HepG2 (cell line): Measurements from ENCODE around the gene NUAK1. TPM values are rescaled to one million over a fixed set of nuclear protein-coding genes. Genes with fewer than 3 reads are reported as not detected.

Source experiments
- ATAC-seq: fragments of 200-7000 bp; cut with Tn5 transposase; 3 replicates; pipeline ENCODE4 v1.9.1; 2020; ENCODE audit warnings: mild to moderate bottlenecking, moderate library complexity
- BruUV-seq: library from RNA; stranded (reverse); fragments of 400-500 nt; replicated peaks from 2 replicates; lab custom pipeline; 2021; lab: Mats Ljungman, UMichigan
- CTCF ChIA-PET: fragments of 300-600 bp; formaldehyde crosslinking; extraction: SDS; loops from one replicate; lab custom pipeline; 2021; ENCODE audit warnings: low total read pairs, inconsistent platforms, low intra/inter-chr PET ratio; lab: Yijun Ruan, JAX
- POLR2A ChIA-PET: fragments of 350-600 bp; sonication (Branson Sonifier 250); formaldehyde crosslinking; loops from one replicate; lab custom pipeline; 2020; ENCODE audit warnings: antibody characterized with exemption, inconsistent platforms; lab: Yijun Ruan, JAX
- DNase-seq: peaks from one replicate; pipeline ENCODE4 v3.0.0-alpha.2; 2015; ENCODE audit warnings: low spot score
- FAIRE-seq: peaks from 3 replicates; lab custom pipeline; 2011; peaks lifted over from hg19 to GRCh38; lab: Jason Lieb, UNC
- H2AFZ ChIP-seq: one replicate; pipeline ENCODE4 v1.6.1; 2011; ENCODE audit warnings: low read length, inconsistent platforms
- H3K27ac ChIP-seq: fragments of 300-600 bp; 3 replicates; pipeline ENCODE4 v1.8.0; 2011; ENCODE audit warnings: mixed run types, mild to moderate bottlenecking, mixed read lengths, low read length, inconsistent platforms; ENCODE audit not compliant: insufficient read depth; ENCODE audit errors: extremely low read length
- H3K27me3 ChIP-seq, 2 experiments: fragments of 200-600 bp in 1 of 2; 2 replicates in 1 of 2; 3 replicates in 1 of 2; pipeline versions ENCODE4 v1.6.0 to v1.8.0; 2011; ENCODE audit warnings: low read length in 2 of 2, mild to moderate bottlenecking in 2 of 2, moderate library complexity in 2 of 2, inconsistent platforms in 1 of 2; ENCODE audit not compliant: insufficient read depth in 2 of 2, control insufficient read depth in 1 of 2
- H3K36me3 ChIP-seq, 2 experiments: fragments of 200-600 bp in 1 of 2; replicated peaks in 1 of 2; 2 replicates in 1 of 2; 3 replicates in 1 of 2; pipeline versions ENCODE4 v1.5.1 to v1.8.0; 2011; ENCODE audit warnings: low read length in 2 of 2, inconsistent platforms in 1 of 2; ENCODE audit not compliant: insufficient read depth in 2 of 2, control insufficient read depth in 1 of 2
- H3K4me1 ChIP-seq: 2 replicates; pipeline ENCODE4 v1.5.1; 2012; ENCODE audit warnings: low read length, inconsistent platforms; ENCODE audit not compliant: insufficient read depth
- H3K4me2 ChIP-seq: 2 replicates; pipeline ENCODE4 v1.6.0; 2011; ENCODE audit warnings: low read depth, low read length, inconsistent platforms
- H3K4me3 ChIP-seq, 3 experiments: fragments of 200-600 bp in 1 of 3; sonication (generic), shearing (Covaris generic) in 1 of 3; replicated peaks in 1 of 3; 2 replicates each; pipeline ENCODE4 v1.5.1; 2011 to 2016; ENCODE audit warnings: low read length in 3 of 3, inconsistent platforms in 2 of 3, low read depth in 2 of 3, mild to moderate bottlenecking in 2 of 3, control low read depth in 1 of 3, mixed read lengths in 1 of 3; ENCODE audit not compliant: insufficient read depth in 1 of 3
- H3K79me2 ChIP-seq: one replicate; pipeline ENCODE4 v1.6.1; 2011; ENCODE audit warnings: low read length, inconsistent platforms; ENCODE audit not compliant: insufficient read depth
- H3K9ac ChIP-seq: 2 replicates; pipeline ENCODE4 v1.6.0; 2011; ENCODE audit warnings: mild to moderate bottlenecking, low read depth, low read length, inconsistent platforms; ENCODE audit not compliant: insufficient read depth
- H3K9me3 ChIP-seq: 2 replicates; pipeline ENCODE4 v1.5.1; 2012; ENCODE audit warnings: mild to moderate bottlenecking, low read length
- H4K20me1 ChIP-seq: 2 replicates; pipeline ENCODE4 v1.6.0; 2011; ENCODE audit warnings: inconsistent platforms, mild to moderate bottlenecking, low read length, moderate library complexity; ENCODE audit not compliant: insufficient read depth
- FOSL1 ChIP-seq: sonication (generic); formaldehyde crosslinking; IDR thresholded peaks from 2 replicates; pipeline ENCODE4 v1.9.0; 2021; ENCODE audit warnings: missing genetic modification reagents, borderline replicate concordance
- HNRNPK ChIP-seq: fragments of 200-400 bp; formaldehyde crosslinking; IDR thresholded peaks from 2 replicates; pipeline ENCODE4 v1.6.1; 2018; ENCODE audit warnings: low read length, low read depth, moderate library complexity, mild to moderate bottlenecking; ENCODE audit not compliant: poor library complexity, severe bottlenecking
- MAFG ChIP-seq: sonication (generic); formaldehyde crosslinking; IDR thresholded peaks from 2 replicates; pipeline ENCODE4 v1.5.1; 2020; ENCODE audit warnings: mild to moderate bottlenecking, missing genetic modification reagents
- ZBTB20 ChIP-seq: sonication (generic); formaldehyde crosslinking; IDR thresholded peaks from 2 replicates; pipeline ENCODE4 v1.8.1; 2023; ENCODE audit warnings: missing genetic modification reagents, low read depth, mild to moderate bottlenecking, borderline replicate concordance
- ZBTB42 ChIP-seq: sonication (generic); formaldehyde crosslinking; IDR thresholded peaks from 2 replicates; pipeline ENCODE4 v1.5.0; 2020; ENCODE audit warnings: mild to moderate bottlenecking, missing genetic modification reagents
- ZNF263 ChIP-seq: sonication (generic); formaldehyde crosslinking; IDR thresholded peaks from 2 replicates; pipeline ENCODE4 v1.4.0; 2020; ENCODE audit warnings: missing genetic modification reagents
- ZSCAN22 ChIP-seq: sonication (generic); formaldehyde crosslinking; IDR thresholded peaks from 2 replicates; pipeline ENCODE4 v1.4.0; 2020; ENCODE audit warnings: mild to moderate bottlenecking, missing genetic modification reagents
- WGBS: methylation state at CpG from one replicate; pipeline ENCODE4 v1.1.6; 2017; ENCODE audit warnings: low lambda C conversion rate; 5-methylcytosine and 5-hydroxymethylcytosine counted together
- in situ Hi-C: cut with HindIII; loops from 2 replicates; pipeline ENCODE4 v1.10.0; 2017; ENCODE audit warnings: low pct_unique_long_range_greater_than_20kb; ENCODE audit not compliant: extremely low pct_ligation_motif_present
- intact Hi-C: fragments of 100-400 bp; cut with micrococcal nuclease; formaldehyde crosslinking; loops from one replicate; pipeline ENCODE4 v1.10.0; 2022; ENCODE audit not compliant: unreplicated experiment
- polyA plus RNA-seq, 8 experiments: library from polyadenylated mRNA; depleted of rRNA in 3 of 8; stranded (reverse) in 7 of 8; unstranded in 1 of 8; fragments of >200 nt; fragmentation: Illumina TruSeq in 4 of 8; extraction: Trizol in 4 of 8; gene quantifications; 2 replicates each; pipeline versions ENCODE4 v1.2.1 to v1.2.3, GENCODE V29; 2011 to 2016; ENCODE audit warnings: low read depth in 4 of 8, missing spikeins in 1 of 8, mixed read lengths in 1 of 8; ENCODE audit not compliant: insufficient read depth in 1 of 8
- total RNA-seq, 5 experiments: library from RNA; depleted of rRNA; stranded (reverse); fragments of >200 nt; fragmentation: Illumina TruSeq; extraction: Trizol; gene quantifications; 2 replicates each; pipeline ENCODE4 v1.2.3, GENCODE V29; 2016; ENCODE audit warnings: low read depth in 1 of 5
- TF ChIP-seq, protein P1 (sequence below): sonication (generic); formaldehyde crosslinking; IDR thresholded peaks from 2 replicates; pipeline ENCODE4 v1.4.0; 2020; ENCODE audit warnings: mild to moderate bottlenecking, low read depth, missing genetic modification reagents
- TF ChIP-seq, protein P2 (sequence below): sonication (generic); formaldehyde crosslinking; IDR thresholded peaks from 2 replicates; pipeline ENCODE4 v1.4.0; 2020; ENCODE audit warnings: mild to moderate bottlenecking, missing genetic modification reagents
- TF ChIP-seq, protein P3 (sequence below): sonication (generic); formaldehyde crosslinking; IDR thresholded peaks from 2 replicates; pipeline ENCODE4 v1.4.0; 2020; ENCODE audit warnings: low read depth, mild to moderate bottlenecking, missing genetic modification reagents
- TF ChIP-seq, protein P4 (sequence below): sonication (generic); formaldehyde crosslinking; IDR thresholded peaks from 2 replicates; pipeline ENCODE4 v1.4.0; 2020; ENCODE audit warnings: mild to moderate bottlenecking, missing genetic modification reagents, borderline replicate concordance

Gene NUAK1
- total and polyA plus RNA-seq, 2 of the 13 experiments (the other 11 are each of a cell fraction or from before 2014, with no cell fraction given) = 1.7 to 1.9 TPM

DNA sequence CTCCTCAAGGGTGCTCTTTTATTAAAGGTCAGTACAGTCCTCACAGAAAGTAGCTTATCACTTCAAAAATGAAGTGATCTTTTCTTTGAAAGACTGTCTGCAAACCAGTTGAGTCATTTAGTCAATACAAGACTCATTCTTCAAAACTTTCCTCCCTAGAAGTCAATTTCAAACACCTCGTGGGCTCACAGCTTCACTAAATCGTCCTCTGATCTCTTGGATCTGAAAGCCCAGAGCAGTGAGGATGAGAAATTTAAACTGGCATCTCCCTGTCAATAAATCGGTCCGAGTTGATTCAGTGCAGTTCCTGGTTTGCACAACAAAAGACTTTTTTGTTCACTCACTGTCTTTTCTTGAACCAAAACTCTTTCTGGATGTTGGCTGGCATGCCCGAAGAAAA, 44.5 kb downstream of the NUAK1 start:
- intact Hi-C loops = no loop called here
- no peaks in the 10 kb centered on the region for H3K79me2 ChIP-seq
- peak; percentile 71 for DNase-seq
- no TSS peak for BruUV-seq
- no peak for ATAC-seq
- H3K4me1 ChIP-seq = peaks cover 63% of the 10 kb centered on the region
- peak overlapping the region; percentile 10; the same call in 1 of the 2 replicates for H3K4me2 ChIP-seq
- H3K27me3 ChIP-seq = no peaks in the 10 kb centered on the region
- POLR2A ChIA-PET = interaction anchor here (0.7 kb wide), 1 partner anchor 45 kb away, joined by 3 read pairs; no protein-coding TSS in a partner anchor
- no peaks in the 10 kb centered on the region for H4K20me1 ChIP-seq
- H3K9ac ChIP-seq = no peak overlapping the region
- H3K27ac ChIP-seq = no peak overlapping the region
- H3K36me3 ChIP-seq = no peaks in the 10 kb centered on the region
- H2AFZ ChIP-seq = no peak overlapping the region
- 10% methylated on average over 5 of the region's 5 CpGs for WGBS
- CTCF ChIA-PET = no interaction called here
- no peak overlapping the region for H3K4me3 ChIP-seq
- in situ Hi-C loops = loop anchor here (10.0 kb wide), 1 partner anchor 190 kb away; no protein-coding TSS in a partner anchor
- H3K9me3 ChIP-seq = no peaks in the 10 kb centered on the region
- no peak for FAIRE-seq
- TF ChIP-seq, protein P1, sequence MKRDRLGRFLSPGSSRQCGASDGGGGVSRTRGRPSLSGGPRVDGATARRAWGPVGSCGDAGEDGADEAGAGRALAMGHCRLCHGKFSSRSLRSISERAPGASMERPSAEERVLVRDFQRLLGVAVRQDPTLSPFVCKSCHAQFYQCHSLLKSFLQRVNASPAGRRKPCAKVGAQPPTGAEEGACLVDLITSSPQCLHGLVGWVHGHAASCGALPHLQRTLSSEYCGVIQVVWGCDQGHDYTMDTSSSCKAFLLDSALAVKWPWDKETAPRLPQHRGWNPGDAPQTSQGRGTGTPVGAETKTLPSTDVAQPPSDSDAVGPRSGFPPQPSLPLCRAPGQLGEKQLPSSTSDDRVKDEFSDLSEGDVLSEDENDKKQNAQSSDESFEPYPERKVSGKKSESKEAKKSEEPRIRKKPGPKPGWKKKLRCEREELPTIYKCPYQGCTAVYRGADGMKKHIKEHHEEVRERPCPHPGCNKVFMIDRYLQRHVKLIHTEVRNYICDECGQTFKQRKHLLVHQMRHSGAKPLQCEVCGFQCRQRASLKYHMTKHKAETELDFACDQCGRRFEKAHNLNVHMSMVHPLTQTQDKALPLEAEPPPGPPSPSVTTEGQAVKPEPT = no peak
- TF ChIP-seq ZBTB42 (CRISPR knock-in tag) (no peak), ZSCAN22 (no peak), FOSL1 (CRISPR knock-in tag) (peak; percentile 63; the same call in 1 of the 2 replicates), ZNF263 (no peak), HNRNPK (no peak), ZBTB20 (CRISPR knock-in tag) (no peak), MAFG (CRISPR knock-in tag) (no peak)
- TF ChIP-seq, protein P2, sequence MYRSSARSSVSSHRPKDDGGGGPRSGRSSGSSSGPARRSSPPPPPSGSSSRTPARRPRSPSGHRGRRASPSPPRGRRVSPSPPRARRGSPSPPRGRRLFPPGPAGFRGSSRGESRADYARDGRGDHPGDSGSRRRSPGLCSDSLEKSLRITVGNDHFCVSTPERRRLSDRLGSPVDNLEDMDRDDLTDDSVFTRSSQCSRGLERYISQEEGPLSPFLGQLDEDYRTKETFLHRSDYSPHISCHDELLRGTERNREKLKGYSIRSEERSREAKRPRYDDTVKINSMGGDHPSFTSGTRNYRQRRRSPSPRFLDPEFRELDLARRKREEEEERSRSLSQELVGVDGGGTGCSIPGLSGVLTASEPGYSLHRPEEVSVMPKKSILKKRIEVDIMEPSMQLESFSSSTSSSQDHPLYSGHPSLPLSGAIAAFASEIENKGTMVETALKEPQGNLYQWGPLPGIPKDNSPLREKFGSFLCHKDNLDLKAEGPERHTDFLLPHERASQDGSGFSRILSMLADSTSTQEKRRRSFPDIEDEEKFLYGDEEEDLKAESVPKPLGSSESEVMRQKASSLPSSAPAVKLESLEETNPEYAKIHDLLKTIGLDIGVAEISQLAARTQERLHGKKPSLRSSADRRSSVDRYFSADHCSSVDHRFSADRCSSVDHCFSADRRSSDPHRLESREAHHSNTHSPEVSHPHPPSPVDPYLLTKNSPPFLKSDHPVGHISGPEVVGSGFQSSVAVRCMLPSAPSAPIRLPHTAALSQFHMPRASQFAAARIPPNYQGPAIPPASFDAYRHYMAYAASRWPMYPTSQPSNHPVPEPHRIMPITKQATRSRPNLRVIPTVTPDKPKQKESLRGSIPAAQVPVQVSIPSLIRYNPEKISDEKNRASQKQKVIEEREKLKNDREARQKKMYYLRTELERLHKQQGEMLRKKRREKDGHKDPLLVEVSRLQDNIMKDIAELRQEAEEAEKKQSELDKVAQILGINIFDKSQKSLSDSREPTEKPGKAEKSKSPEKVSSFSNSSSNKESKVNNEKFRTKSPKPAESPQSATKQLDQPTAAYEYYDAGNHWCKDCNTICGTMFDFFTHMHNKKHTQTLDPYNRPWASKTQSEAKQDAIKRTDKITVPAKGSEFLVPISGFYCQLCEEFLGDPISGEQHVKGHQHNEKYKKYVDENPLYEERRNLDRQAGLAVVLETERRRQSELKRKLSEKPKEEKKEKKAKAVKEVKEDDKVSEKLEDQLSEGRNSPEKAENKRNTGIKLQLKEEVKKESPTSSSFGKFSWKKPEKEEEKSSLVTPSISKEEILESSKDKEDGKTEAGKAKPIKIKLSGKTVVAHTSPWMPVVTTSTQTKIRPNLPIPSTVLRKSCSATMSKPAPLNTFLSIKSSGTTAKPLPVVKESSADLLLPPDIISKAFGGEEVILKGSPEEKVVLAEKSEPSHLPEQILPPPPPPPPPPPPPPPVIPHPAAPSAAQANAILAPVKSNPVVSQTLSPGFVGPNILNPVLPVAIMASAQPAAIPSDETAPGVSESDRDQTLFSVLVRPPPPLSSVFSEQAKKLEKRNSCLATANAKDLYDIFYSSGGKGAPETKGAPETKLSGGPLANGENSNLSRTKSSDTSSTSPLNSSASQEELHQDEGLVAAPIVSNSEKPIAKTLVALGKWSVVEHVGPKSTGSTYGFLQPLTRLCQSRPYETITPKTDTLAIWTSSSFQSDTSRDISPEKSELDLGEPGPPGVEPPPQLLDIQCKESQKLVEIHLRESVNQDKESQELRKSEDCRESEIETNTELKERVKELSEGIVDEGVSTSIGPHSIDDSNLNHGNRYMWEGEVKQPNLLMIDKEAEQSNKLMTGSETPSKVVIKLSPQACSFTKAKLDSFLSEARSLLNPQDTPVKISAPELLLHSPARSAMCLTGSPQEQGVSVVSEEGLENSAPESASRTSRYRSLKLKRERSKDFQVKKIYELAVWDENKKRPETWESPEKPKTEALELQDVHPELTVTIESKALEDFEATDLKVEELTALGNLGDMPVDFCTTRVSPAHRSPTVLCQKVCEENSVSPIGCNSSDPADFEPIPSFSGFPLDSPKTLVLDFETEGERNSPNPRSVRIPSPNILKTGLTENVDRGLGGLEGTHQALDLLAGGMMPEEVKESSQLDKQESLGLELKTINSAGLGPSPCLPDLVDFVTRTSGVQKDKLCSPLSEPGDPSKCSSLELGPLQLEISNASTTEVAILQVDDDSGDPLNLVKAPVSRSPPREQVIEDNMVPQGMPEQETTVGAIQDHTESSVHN (CRISPR knock-in tag) = no peak
- TF ChIP-seq, protein P3, sequence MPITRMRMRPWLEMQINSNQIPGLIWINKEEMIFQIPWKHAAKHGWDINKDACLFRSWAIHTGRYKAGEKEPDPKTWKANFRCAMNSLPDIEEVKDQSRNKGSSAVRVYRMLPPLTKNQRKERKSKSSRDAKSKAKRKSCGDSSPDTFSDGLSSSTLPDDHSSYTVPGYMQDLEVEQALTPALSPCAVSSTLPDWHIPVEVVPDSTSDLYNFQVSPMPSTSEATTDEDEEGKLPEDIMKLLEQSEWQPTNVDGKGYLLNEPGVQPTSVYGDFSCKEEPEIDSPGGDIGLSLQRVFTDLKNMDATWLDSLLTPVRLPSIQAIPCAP (CRISPR knock-in tag) = no peak
- TF ChIP-seq, protein P4, sequence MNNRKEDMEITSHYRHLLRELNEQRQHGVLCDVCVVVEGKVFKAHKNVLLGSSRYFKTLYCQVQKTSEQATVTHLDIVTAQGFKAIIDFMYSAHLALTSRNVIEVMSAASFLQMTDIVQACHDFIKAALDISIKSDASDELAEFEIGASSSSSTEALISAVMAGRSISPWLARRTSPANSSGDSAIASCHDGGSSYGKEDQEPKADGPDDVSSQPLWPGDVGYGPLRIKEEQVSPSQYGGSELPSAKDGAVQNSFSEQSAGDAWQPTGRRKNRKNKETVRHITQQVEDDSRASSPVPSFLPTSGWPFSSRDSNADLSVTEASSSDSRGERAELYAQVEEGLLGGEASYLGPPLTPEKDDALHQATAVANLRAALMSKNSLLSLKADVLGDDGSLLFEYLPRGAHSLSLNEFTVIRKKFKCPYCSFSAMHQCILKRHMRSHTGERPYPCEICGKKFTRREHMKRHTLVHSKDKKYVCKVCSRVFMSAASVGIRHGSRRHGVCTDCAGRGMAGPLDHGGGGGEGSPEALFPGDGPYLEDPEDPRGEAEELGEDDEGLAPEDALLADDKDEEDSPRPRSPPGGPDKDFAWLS = no peak
